GM18511 (cell line): ENCODE measurements around the gene ZNF268.
A peak's percentile ranks its signal among the peaks of the same experiment; 100 is the strongest.

ENCODE experiments used
- ATAC-seq: cut with Tn5 transposase; IDR thresholded peaks from one replicate; pipeline ENCODE4 v1.9.1; 2021; ENCODE audit warnings: mild to moderate bottlenecking, moderate library complexity; ENCODE audit not compliant: unreplicated experiment

The ZNF268 gene

DNA sequence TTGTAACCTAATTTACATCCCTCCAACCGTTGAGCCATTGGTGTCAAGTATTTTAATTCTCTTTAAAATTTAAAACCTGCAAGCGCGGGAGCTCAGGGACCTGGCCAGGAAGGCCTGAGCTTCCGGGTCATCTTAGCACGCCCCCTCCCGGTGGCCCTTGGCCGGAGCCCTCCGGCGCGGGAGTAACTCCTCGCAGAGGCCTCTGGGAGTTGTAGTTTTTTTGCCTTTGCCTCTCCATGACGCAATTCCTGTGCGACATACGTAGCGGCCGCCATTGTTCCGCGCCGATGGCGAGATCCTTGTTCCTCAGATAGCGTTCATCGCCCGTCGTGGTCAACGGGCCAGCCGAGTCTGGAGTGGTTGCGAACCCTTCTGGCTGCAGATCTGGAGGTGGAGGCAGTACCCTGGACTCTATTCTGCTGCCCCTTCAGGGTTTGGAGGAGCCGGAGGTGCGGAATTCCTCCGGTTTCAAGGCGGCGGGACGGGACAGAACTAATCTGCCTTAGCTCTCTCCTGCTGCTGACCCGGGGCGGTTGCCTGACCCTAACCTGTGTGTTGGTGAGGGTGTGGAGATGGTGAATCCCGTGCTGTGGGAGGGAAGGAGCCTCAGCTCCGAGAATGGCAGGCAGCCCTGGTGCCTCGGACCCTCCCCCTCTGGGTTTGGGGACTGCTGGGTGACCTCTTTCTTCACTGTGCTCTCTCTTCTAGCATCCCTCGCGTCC, at the start of gene ZNF268:
Gene ZNF268, plus strand, starts transcription at position 258 of the 722 bp plus-strand sequence. CDS start 503 bp downstream, outside the sequence.
- peak; percentile 95 for ATAC-seq

DNA sequence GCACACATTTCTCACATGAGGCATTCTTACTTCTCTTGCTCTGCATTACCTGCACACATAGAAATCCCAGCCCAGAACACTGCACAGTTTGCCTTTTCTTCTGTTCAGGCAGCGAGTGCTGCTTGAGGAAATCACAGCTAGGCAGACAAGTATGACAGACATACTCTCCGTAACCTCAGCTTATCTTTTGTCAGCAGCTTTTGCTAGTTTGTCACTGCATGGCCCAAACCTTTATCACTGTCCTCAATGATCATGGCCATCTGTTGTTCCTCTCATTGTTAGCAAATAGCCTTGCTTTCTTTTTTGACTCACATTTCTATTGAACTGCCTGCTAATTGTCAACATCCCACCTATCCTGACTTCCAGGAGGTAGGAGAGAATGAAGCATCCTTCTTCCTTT, 45.5 kb upstream of the ZNF268 start:
- ATAC-seq, result no peak

DNA sequence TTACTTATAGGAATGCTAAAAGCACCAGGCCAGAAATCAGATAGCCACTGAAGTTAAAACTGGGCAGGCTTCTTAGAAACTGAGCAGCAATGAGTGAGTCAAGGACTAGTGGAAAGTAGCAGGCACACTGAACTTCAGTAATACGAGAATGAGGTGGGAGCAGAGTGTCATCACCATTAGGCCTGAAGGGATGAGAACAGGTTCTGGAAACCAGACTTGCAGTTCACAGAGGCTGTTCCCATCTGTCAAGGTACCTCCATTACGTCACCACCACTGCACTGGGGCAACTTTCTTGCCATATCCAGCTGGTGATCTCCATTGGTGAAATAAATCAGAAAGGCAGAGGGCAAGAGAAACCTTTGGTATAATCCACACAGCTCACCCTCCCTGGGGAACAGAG, 35.3 kb upstream of the ZNF268 start:
- no peak for ATAC-seq

DNA sequence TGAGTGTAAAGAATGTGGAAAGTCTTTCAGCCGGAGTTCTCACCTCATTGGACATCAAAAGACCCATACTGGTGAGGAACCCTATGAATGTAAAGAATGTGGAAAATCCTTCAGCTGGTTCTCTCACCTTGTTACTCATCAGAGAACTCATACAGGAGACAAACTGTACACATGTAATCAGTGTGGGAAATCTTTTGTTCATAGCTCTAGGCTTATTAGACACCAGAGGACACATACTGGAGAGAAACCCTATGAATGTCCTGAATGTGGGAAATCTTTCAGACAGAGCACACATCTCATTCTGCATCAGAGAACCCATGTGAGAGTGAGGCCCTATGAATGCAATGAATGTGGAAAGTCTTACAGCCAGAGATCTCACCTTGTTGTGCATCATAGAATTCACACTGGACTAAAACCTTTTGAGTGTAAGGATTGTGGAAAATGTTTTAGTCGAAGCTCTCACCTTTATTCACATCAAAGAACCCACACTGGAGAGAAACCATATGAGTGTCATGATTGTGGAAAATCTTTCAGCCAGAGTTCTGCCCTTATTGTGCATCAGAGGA, 25.1 kb upstream of the ZNF268 start:
- ATAC-seq, result no peak

DNA sequence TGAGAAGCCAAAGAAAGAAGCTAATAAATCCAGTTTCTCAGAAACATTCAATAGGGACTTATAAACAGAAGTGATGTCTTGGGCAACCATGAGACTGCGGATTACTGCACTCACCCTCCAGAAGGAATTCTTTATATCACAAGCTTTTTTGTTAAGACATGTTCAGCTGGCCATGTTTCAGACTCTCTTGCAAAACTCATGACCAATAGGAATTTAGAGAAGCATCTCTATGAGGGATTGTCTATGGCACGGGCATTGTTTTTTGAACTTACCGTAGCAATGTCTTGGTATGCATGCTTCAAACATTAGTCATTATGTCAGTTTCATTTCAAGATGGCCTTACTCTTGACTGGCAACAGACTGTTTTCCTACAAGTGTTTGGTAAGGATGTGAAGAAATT, 15.5 kb upstream of the ZNF268 start:
- no peak for ATAC-seq

DNA sequence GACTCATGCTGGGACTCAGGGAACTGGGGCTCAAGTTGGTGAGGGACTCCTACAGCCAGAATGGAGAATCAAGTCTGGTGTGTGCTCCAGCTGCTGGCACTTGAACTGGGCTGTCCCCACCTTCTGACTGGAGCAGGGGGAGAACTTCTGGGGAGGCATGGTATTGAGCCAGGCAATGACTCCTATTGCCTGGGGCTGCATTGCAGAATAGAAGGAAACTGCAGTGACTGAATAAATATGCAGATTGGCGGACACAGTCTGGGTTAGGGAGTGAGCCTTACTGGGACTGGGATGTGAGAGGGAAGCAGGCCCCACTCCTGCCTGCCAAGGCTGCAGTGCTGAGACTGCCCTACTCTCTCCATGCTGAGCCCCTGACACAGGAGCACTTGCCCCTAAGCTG, 8.8 kb upstream of the ZNF268 start:
- no peak for ATAC-seq

DNA sequence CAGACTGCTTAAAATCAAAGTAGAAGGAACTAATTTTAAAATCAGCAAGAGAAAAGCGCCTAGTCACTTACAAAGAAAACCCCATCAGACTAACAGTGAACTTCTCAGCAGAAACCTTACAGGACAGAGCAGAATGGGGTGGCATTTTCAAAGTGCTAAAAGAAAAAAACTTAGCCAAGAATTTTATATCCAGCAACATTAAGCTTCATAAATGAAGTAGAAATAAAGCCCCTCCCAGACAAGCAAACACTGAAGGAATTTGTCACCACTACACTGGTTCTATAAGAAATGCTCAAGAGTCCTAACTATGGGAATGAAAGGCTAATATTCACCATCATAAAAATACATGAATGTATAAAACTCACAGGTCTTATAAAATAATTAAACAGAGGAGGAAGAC, 6.4 kb upstream of the ZNF268 start:
- no peak for ATAC-seq

DNA sequence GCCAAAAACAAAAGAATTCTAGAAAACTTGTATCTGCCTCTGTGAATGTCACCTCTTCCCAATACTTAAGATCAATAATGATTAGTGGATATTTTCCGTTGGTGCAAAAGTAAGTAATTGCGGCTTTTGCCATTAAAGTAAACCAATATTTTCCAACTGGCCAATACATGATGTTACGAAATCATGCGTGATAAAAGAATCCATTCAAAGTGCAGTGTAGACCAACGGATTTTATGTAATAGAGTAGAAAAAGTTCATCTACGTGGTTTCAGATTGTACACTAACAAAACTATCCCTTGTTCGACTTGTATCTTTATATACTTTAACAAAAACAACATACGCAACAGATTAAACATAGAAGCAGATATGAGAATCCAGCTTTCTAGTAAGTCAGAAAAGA, 626 bp upstream of the ZNF268 start:
- ATAC-seq, result no peak

DNA sequence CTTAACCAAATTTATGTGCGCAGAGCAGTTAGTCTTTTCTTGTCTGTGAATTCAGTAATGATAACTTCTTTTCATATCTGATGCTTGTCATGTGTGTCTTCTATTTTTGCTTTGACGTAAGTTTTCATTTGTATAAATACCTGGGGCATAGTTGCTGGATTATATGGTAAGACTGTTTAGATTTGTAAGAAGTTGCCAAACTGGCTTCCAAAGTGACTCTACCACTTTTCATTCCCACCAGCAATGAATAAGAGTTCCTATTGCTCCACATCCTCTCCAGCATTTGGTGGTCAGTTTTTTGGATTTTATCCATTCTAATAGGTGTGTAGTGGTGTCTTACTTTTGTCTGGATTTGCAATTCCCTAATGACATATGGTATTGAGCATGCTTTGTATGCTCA, 8.9 kb downstream of the ZNF268 start:
- no peak for ATAC-seq

DNA sequence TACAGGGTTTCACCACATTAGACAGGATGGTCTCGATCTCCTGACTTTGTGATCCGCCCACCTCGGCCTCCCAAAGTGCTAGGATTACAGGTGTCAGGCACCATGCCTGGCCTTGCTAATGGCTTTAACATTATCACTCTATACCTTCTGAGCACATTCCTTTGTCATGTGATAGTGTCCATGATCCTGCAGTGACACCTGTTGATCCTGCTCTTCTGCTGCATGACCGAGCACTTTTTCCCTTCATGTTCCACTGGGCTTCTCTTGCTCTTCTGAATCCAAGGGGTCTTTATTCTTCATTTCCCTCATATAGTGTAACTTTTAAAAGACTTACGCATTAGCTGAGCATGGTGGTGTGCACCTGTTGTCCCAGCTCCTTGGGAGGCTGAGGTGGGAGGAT, 11.6 kb downstream of the ZNF268 start:
- no peak for ATAC-seq

DNA sequence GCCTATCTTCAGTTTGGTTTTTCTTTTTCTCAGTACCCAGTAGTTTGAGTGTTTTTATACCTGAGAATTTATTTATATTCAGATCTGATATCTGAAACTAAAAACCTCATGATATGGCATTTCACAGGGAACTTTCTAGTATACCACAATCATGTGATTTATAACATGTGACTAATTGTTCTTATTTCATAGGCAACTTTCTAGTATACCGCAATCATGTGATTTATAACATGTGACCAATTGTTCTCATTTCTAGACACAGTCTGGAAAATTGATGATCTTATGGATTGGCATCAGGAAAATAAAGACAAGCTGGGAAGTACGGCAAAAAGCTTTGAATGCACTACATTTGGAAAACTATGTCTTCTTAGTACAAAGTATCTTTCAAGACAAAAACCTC, 20.6 kb downstream of the ZNF268 start:
- ATAC-seq, result no peak

DNA sequence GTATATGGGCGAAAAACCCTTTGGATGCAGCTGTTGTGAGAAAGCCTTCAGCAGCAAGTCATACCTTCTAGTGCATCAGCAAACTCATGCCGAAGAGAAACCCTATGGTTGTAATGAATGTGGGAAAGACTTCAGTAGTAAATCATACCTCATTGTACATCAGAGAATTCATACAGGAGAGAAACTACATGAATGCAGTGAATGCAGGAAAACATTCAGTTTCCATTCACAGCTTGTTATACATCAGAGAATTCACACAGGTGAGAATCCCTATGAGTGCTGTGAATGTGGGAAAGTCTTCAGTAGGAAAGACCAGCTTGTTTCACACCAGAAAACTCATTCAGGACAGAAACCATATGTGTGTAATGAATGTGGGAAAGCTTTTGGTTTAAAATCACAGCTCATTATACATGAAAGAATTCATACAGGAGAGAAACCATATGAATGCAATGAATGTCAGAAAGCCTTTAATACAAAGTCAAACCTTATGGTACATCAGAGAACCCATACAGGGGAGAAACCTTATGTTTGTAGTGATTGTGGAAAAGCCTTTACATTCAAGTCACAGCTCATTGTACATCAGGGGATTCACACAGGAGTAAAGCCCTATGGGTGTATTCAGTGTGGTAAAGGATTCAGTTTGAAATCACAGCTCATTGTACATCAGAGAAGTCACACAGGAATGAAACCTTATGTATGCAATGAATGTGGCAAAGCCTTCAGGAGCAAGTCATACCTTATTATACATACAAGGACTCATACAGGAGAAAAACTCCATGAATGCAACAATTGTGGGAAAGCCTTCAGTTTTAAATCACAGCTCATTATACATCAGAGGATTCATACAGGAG, 21.4 kb downstream of the ZNF268 start:
- ATAC-seq, result no peak

DNA sequence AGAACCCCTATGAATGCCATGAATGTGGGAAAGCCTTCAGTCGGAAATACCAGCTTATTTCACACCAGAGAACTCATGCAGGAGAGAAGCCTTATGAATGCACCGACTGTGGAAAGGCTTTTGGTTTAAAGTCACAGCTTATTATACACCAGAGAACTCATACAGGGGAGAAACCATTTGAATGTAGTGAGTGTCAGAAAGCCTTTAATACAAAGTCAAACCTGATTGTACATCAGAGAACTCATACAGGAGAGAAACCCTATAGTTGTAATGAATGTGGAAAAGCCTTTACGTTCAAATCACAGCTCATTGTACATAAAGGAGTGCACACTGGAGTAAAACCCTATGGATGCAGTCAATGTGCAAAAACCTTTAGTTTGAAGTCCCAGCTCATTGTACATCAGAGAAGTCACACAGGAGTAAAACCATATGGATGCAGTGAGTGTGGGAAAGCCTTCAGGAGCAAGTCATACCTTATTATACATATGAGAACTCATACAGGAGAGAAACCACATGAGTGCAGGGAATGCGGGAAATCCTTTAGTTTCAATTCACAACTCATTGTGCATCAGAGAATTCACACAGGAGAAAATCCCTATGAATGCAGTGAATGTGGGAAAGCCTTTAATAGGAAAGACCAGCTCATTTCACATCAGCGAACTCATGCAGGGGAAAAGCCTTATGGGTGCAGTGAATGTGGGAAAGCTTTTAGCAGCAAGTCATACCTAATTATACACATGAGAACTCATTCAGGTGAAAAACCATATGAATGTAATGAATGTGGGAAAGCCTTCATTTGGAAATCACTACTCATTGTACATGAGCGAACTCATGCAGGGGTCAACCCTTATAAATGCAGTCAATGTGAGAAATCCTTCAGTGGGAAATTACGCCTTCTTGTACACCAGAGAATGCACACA, 22.3 kb downstream of the ZNF268 start:
- no peak for ATAC-seq

DNA sequence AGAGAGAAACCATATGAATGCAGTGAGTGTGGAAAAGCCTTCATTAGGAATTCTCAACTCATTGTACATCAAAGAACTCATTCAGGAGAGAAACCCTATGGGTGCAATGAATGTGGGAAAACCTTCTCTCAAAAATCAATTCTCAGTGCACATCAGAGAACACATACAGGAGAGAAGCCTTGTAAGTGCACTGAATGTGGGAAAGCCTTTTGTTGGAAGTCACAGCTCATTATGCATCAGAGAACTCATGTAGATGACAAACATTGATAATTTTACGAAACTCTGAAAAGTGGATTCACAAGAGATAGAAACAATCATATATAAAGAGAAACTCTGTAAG, 22.9 kb downstream of the ZNF268 start:
- ATAC-seq, result no peak

DNA sequence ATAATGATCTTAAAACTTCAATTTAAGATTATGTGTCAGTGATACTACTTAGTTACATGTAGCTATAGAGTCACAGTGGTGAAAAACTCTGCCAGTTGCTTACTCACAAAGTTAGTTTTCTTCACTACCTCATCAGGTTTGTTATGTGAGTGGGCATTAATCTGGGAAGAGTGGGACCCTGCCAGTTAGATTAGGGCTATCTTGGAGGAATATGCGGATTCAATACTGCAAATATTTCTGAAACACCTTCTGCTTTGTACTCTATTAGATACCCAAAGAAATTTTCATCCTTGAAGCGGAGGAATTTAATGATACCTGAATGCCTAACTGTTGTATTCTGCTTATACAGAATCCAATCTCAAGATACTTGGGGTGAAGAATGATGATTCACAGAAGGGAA, 25.1 kb downstream of the ZNF268 start:
- ATAC-seq, result no peak

DNA sequence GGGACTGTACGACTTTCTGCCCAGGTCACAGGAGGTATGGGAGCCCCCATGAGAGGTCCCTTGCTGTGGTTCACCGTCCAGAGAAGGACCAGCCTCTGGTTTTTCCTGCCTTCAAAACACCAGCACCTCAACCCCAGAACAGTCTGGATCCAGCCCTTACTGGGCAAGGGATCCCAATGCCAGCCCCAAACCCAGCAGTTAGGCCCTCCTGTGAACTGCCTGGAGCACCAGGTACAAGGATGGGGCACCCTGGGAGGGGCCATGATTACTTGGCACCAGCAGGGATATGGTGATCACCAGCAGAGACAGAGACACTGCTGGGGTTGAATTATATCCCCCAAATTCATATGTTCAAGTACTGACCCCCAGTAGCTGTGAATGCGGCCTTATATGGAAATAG, 34.4 kb downstream of the ZNF268 start:
- no peak for ATAC-seq

DNA sequence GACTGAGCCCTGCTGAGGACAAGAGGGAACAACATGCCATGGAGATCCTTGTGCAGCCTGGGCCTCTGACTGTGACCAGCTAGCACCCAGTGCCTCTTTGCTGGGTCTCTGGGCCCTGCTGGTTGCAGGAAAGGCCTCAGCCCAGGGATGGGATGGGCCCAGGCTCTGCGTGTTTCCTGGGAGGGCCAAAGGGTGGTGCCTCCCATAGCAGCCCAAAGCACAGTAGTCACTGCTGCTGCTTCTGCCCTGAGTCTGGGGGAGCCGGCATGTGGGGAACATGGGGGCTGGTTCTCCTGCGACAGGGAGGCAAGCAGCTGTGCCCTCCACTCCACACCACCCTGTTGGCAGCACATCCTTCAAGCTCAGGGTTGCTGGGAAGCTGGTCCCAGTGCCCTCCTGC, 35.9 kb downstream of the ZNF268 start:
- ATAC-seq, result no peak

DNA sequence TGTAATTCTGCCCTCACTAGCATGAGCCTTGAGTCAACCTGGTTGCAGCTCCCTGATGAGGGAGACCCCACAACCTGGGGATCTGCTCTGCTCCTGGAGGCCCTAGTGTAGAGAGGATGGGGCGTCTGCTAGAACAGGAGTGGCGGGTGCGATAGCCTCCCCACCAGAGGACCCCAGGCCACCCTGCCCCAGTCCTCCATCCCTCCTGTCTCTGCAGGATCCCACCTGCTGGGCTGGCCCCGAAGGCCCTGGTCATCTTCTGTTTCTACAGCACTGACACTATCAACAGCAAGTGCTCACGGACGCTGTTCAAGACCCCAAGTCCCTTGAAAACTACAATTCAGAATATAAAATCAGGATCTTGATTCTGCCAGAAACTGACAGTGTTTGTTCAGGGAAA, 39.2 kb downstream of the ZNF268 start:
- ATAC-seq, result no peak

DNA sequence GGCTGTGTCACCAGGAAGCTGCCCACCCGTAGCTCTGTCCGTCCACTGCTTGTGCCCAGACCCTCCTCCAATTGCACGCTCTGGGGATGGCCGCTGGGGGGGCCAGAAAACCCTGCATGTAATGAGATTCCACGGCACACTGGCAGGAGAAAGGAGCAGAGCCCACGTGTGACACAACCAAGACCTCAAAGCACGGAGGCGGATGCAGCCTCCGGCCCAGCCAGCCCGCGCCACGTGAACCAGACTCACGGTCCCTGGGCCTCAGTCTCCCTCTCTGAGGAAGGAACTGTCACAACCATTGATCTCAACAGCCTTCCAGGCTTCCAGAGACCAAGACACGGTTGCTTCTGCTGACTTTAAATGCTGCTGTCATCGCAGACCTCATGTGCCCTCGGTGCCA, 39.9 kb downstream of the ZNF268 start:
- ATAC-seq, result no peak

DNA sequence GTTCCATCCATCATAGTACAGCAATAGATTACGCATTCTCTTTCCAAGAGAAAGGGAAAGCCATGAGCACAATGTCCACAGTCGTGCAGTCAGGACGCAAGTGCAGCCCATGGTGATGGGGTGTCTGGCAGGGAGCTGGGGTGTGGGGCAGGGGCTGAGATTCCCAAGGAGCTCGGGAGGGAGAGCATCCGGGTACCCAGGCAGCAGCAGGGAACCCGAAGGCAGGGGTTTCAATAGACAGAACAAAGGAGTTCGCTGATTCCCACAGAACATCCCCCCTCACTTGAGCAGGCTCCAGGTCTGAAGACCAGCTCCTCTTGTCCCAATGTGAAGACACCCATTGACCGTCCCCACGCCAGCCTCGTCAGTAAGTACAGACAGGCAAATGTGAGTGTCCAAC, 40.9 kb downstream of the ZNF268 start:
- no peak for ATAC-seq

DNA sequence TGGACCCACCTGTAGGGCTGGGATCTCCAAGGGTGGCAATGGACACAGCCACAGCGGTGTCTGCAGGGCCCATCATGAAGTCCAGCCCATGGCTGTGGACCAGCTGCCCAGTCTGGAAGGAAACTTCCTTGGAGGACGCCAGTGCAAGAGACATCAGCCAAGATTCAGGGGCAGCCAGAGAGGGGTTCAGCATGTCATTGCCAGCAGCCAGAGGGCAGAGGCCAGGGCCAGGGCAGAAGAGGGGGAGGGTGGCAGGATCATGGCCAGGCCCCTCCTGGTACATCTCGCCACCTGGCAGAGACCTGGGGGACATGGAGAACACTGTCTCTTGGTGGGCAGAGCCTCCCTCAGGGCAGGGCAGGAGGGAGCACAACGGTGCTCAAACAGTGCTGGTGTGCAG, 44.2 kb downstream of the ZNF268 start:
- ATAC-seq, result no peak
